AG09309 (cell line): ENCODE measurements around the gene CAMK2N2.

Source experiments
- DNase-seq: peaks from one replicate; pipeline ENCODE4 v3.0.0-alpha.2; 2010; ENCODE audit warnings: low read depth
- H3K4me3 ChIP-seq: 2 replicates; pipeline ENCODE4 v1.5.1; 2011; ENCODE audit warnings: mild to moderate bottlenecking, low read depth, low read length, moderate library complexity; ENCODE audit not compliant: control insufficient read depth
- CTCF ChIP-seq: IDR thresholded peaks from 2 replicates; pipeline ENCODE4 v1.5.1; 2011; ENCODE audit warnings: mild to moderate bottlenecking, low read depth, low read length, inconsistent platforms; ENCODE audit not compliant: insufficient read depth, control insufficient read depth; ENCODE audit errors: missing control alignments

CAMK2N2 gene

GRCh38 chr3:184233127-184233843 lies 28.1 kb downstream of the CAMK2N2 start:
- no peak for TF ChIP-seq CTCF
- DNase-seq = no peak
- H3K4me3 ChIP-seq = no peak overlapping the region

GRCh38 chr3:184231671-184232070 lies 29.7 kb downstream of the CAMK2N2 start:
- TF ChIP-seq CTCF = no peak
- DNase-seq = no peak
- no peak overlapping the region for H3K4me3 ChIP-seq

- TF ChIP-seq CTCF = no peak
- no peak for DNase-seq
Observed at GRCh38 chr3:184230603-184231528, 30.5 kb downstream of the CAMK2N2 start.

GRCh38 chr3:184230081-184230602 lies 31.2 kb downstream of the CAMK2N2 start:
- DNase-seq = no peak
- no peak for TF ChIP-seq CTCF
- no peak overlapping the region for H3K4me3 ChIP-seq

More at GRCh38 chr3:184230603-184231528, 30.5 kb downstream of the CAMK2N2 start:
- H3K4me3 ChIP-seq = no peak overlapping the region

GRCh38 chr3:184229394-184230080 lies 31.8 kb downstream of the CAMK2N2 start, which contains the start of gene VWA5B2:
VWA5B2 (plus strand) TSS chr3:184229585; CDS start chr3:184230529, 944 bp downstream.
- no peak for DNase-seq
- H3K4me3 ChIP-seq = peak within 1 kb of the TSS; percentile 21
- no peak for TF ChIP-seq CTCF
